Glomerular endothelial cell (primary cell): ENCODE data around the gene SCFD1. TPM values are rescaled to one million over a fixed set of nuclear protein-coding genes. Genes with fewer than 3 reads are reported as not detected.
"Not testable (repeated sequence)": the region's sequence is repeated elsewhere in the genome, so short reads cannot be mapped to it uniquely, and the experiment has no call there.

Experiments
- DNase-seq: peaks from one replicate; pipeline ENCODE4 v3.0.0-alpha.2; 2011; ENCODE audit warnings: low read depth, low spot score; ENCODE audit errors: extremely low read depth
- total RNA-seq: library from RNA; depleted of rRNA; stranded (reverse); fragments of >200 nt; gene quantifications from 2 replicates; pipeline ENCODE4 v1.2.3, GENCODE V29; 2015

The SCFD1 gene, protein sequence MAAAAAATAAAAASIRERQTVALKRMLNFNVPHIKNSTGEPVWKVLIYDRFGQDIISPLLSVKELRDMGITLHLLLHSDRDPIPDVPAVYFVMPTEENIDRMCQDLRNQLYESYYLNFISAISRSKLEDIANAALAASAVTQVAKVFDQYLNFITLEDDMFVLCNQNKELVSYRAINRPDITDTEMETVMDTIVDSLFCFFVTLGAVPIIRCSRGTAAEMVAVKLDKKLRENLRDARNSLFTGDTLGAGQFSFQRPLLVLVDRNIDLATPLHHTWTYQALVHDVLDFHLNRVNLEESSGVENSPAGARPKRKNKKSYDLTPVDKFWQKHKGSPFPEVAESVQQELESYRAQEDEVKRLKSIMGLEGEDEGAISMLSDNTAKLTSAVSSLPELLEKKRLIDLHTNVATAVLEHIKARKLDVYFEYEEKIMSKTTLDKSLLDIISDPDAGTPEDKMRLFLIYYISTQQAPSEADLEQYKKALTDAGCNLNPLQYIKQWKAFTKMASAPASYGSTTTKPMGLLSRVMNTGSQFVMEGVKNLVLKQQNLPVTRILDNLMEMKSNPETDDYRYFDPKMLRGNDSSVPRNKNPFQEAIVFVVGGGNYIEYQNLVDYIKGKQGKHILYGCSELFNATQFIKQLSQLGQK
- 38.7 and 45.0 TPM in 2 replicates for total RNA-seq

DNA sequence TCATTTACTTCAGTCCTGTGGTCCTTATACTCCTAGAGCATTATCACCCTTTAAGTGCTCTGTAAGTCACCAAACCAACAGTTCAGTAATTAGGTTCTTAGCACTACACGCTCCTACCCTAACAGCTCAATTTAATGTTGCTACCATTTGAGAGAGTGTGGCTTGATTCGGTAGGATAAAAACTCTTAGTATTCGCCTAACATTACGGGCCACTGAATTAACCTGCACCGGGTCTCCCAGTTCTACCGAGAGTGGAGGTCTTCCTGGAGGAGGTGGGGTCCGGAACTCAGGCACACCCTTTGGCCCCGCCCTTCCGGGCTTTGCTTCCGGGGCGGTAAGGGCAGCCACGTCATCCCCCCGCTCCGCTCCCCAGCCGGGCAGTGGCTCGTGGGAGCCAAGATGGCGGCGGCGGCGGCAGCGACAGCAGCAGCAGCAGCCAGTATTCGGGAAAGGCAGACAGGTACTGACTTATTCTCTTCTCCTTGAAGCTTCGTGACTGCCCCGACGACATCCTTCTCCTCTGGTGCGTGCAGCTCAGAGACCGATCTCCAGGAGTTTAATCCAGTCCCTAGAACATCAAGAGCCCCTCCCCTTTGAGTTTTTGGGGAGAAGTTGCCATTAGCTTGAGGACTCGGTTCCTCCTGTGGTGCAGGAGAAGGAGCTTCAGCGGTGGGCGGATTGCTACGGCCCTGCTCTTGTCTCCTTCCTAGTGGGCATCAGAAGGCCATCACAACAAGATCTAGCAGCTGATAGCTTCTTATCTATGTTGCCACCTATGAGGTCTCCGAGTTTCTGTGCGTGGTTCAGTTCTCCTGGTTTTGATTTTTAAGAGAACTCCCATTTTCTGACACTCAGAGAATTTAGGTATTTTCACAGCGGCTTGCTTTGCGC, at the start of gene SCFD1:
Gene SCFD1 (plus strand): TSS at position 380 of the 891 bp plus-strand sequence. CDS start 20 bp downstream, at position 400.
- DNase-seq: no peak

- no peak for DNase-seq
These were observed 49.3 kb upstream of the SCFD1 start for GRCh38 chr14:30572771-30573170.

GRCh38 chr14:30573226-30573814, 48.8 kb upstream of the SCFD1 start:
- peak; percentile 51 for DNase-seq

GRCh38 chr14:30573966-30574365, 48.2 kb upstream of the SCFD1 start:
- no peak for DNase-seq

DNA sequence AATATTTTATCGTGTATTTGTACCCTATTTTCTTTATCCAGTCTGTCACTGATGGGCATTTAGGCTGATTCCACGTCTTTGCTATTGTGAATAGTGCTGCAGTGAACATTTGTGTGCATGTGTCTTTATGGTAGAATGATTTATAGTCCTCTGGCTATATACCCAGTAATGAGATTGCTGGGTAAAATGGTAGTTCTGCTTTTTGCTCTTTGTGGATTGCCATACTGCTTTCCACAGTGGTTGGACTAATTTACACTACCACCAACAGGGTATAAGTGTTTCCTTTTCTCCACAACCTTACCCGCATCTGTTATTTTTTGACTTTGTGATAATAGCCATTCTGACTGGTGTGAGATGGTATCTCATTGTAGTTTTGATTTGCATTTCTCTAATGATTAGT, 47.3 kb upstream of the SCFD1 start:
- not testable (repeated sequence) for DNase-seq

GRCh38 chr14:30576333-30576732, 45.8 kb upstream of the SCFD1 start:
- not testable (repeated sequence) for DNase-seq

- DNase-seq: no peak
These were observed 41.4 kb upstream of the SCFD1 start for GRCh38 chr14:30580616-30581282.

GRCh38 chr14:30581283-30581625, 40.9 kb upstream of the SCFD1 start:
- no peak for DNase-seq

DNA sequence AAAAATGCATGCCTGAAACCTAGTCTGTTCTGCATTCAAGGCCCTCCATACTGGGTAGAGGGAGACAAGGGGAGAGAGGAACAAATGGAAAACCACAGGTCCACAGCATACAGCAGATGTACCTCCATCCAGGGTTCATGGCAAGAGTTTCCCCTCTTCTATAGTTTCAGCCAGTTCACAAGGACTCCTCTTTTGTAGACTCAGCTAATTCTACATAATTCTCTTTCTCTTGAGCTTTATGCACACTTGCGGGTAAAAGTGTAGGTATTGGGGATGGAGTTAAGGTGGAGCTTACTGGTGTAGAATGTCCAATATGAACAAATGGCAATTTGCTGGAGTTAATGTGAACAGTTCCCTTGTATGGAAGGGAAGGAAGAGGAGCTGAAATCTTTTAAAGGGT, 39.7 kb upstream of the SCFD1 start:
- no peak for DNase-seq

DNA sequence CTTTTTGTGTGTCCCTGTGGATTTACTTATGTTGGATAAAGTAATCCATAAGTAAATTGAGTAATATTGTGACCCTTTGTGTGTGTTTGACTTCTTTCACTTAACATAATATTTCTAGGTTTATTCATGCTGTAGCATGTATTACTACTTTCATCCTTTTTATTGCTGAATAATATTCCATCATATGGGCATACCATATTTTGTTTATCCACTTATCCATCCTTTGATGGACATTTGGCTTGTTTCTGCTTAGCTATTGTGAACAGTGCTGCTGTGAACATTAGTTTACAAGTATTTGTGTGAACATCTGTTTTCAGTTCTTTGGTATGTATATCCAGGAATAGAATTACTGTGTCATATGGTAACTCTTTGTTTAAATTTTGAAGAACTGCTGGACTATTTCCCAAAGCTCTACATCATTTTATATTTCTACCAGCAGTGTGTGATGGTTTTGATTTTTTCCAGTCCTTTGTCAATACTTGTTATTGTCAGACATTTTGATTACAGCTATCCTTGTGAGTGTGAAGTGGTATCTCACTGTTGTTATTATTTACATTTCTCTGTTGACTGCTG, 38.0 kb upstream of the SCFD1 start:
- no peak for DNase-seq

GRCh38 chr14:30585204-30585603, 36.9 kb upstream of the SCFD1 start:
- no peak for DNase-seq

GRCh38 chr14:30587141-30587540, 35.0 kb upstream of the SCFD1 start:
- no peak for DNase-seq

DNA sequence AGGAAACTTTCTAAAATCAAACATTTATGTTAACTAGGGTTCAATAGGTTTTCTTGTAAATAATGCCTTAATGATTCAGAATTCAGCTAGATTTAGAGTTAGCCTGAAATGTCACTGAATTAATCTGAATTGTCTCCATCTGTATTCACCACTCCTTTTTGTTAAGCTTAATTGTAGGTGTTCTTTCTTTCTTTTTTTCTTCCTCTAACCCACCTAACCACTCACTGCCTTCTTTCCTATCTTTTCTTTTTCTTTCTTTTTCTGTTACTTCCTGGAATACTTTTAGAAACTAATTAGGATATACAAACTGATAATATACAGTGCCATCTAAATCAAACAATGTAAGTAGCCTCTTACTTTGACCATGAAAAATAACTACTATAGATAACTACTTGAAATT, 33.2 kb upstream of the SCFD1 start:
- DNase-seq: no peak

DNA sequence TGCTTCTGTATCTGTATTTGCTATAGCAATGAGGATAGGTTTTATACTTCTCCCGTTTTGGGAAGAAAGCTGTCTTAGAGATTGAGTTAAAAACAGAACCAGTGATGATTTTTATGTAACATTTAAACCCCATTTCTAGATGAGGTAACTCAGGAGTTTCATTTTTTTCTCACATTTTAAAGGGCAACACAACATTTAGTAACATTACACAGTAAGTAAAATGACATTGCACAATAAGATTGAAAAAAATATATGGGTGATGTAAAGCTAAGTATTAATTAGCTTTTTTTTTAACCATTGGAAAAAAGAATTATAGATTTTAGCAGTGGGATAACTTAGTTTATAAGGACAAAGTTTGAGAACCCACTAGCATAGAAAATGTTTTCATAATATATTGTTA, 25.2 kb upstream of the SCFD1 start:
- no peak for DNase-seq

- no peak for DNase-seq
These were observed 24.6 kb upstream of the SCFD1 start for GRCh38 chr14:30597504-30597903.

- DNase-seq: no peak
These were observed 20.9 kb upstream of the SCFD1 start for GRCh38 chr14:30600922-30601918.

DNA sequence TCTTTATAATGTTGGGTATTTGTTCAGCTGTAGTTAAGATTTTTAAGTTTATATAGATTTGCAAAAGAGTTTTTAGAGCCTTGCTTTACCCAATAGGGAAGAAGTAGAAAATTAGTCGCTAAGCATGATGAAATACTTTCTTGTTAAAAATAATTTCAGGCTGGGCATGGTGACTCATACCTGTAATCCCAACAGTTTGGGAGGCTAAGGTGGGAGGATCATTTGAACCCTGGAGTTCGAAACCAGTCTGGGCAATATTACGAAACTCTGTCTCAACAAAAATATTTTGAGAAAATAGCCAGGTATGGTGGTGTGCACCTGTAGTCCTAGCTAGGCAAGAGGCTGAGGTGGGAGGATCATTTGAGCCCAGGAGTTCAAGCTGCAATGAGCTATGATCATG, 18.7 kb upstream of the SCFD1 start:
- DNase-seq: no peak

GRCh38 chr14:30604696-30605095, 17.4 kb upstream of the SCFD1 start:
- DNase-seq: not testable (repeated sequence)
